Endothelial cell of umbilical vein (primary cell): ENCODE data around the gene MGLL.

Experiments used
- EZH2 ChIP-seq: IDR thresholded peaks from 2 replicates; pipeline ENCODE4 v1.6.1; 2012; ENCODE audit warnings: borderline replicate concordance, low read depth, mild to moderate bottlenecking, moderate library complexity, low read length, inconsistent platforms; ENCODE audit not compliant: severe bottlenecking
- JUN ChIP-seq: IDR thresholded peaks from 2 replicates; pipeline ENCODE4 v1.6.1; 2011; ENCODE audit warnings: borderline replicate concordance, low read depth; ENCODE audit not compliant: insufficient read length, insufficient read depth
- POLR2AphosphoS5 ChIP-seq: IDR thresholded peaks from 2 replicates; pipeline ENCODE4 v1.6.1; 2012; ENCODE audit warnings: low read depth, mild to moderate bottlenecking, control low read depth, low read length, moderate library complexity; ENCODE audit not compliant: insufficient read depth
- TF ChIP-seq, protein P1 (sequence below), 2 donors: IDR thresholded peaks; 1 replicate in 1 of 2; 2 replicates in 1 of 2; pipeline ENCODE4 v1.5.1; 2011; ENCODE audit warnings: low read length in 2 of 2, mild to moderate bottlenecking in 2 of 2, moderate library complexity in 2 of 2, control low read depth in 1 of 2, inconsistent platforms in 1 of 2, low read depth in 1 of 2; ENCODE audit not compliant: insufficient read depth in 1 of 2; ENCODE audit errors: extremely low read depth in 1 of 2

- TF ChIP-seq POLR2AphosphoS5, result no peak
- TF ChIP-seq, protein P1, sequence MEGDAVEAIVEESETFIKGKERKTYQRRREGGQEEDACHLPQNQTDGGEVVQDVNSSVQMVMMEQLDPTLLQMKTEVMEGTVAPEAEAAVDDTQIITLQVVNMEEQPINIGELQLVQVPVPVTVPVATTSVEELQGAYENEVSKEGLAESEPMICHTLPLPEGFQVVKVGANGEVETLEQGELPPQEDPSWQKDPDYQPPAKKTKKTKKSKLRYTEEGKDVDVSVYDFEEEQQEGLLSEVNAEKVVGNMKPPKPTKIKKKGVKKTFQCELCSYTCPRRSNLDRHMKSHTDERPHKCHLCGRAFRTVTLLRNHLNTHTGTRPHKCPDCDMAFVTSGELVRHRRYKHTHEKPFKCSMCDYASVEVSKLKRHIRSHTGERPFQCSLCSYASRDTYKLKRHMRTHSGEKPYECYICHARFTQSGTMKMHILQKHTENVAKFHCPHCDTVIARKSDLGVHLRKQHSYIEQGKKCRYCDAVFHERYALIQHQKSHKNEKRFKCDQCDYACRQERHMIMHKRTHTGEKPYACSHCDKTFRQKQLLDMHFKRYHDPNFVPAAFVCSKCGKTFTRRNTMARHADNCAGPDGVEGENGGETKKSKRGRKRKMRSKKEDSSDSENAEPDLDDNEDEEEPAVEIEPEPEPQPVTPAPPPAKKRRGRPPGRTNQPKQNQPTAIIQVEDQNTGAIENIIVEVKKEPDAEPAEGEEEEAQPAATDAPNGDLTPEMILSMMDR (IDR thresholded peaks at IDR 0.05; ENCODE audit: extremely low read depth in 1 of 2, insufficient read depth in 1 of 2, low read depth in 1 of 2, low read length in 2 of 2), result no peak
- TF ChIP-seq EZH2, result no peak
- TF ChIP-seq JUN, result no peak
These were observed 2.0 kb upstream of the MGLL start for GRCh38 chr3:127824151-127824825.
